Measurements from ENCODE around the gene ZDHHC3.

ZDHHC3 gene

GRCh38 chr3:44890852-44891251, 85.1 kb downstream of the ZDHHC3 start:
- DNase-seq, result no peak

DNA sequence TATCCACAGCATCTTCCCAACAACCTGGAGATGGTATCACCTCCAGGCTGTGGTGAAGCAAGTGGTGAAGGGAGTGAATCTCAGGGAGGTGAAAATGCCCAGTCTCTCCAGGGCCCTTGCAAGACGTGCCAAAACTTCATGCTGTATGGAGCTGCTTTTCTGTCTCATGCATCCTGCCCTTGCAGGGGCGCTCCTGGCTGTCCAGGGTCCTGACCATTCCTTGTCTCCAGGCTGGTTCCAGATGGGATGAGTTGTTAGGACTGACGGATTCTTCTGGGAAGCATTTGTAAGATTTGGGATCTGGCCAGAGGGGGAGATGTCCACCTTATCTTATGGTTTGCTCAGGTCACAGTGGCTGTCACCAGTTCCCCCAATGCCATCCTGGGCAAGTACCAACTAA, 85.7 kb downstream of the ZDHHC3 start:
- DNase-seq, result no peak

- DNase-seq, result no peak
These were observed 88.9 kb downstream of the ZDHHC3 start for GRCh38 chr3:44887101-44887500.

- DNase-seq, result no peak
These were observed 89.4 kb downstream of the ZDHHC3 start for GRCh38 chr3:44886561-44886960.

DNA sequence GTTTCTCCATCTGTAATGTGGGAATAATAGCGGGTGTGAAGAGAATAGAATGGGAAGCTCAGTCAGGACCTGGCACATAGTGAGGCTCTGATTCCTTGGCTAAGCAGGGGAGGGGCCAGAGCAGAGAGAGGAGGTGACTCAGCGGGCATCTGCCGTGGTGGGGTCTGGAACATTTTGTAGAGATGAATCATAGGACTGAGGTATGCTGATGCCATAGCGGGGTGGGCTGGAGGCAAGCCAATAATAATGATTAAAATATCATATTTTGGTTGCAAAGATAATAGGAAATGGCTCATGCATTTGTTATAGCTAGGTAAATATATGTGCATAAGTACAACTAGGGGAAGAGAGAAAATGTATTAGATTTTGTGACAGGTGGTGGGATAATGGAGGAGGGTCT, 90.4 kb downstream of the ZDHHC3 start:
- DNase-seq, result peak in 2 of 3 donors; percentile 11 to 13

GRCh38 chr3:44883999-44884431, 92.0 kb downstream of the ZDHHC3 start:
- no peak for DNase-seq

DNA sequence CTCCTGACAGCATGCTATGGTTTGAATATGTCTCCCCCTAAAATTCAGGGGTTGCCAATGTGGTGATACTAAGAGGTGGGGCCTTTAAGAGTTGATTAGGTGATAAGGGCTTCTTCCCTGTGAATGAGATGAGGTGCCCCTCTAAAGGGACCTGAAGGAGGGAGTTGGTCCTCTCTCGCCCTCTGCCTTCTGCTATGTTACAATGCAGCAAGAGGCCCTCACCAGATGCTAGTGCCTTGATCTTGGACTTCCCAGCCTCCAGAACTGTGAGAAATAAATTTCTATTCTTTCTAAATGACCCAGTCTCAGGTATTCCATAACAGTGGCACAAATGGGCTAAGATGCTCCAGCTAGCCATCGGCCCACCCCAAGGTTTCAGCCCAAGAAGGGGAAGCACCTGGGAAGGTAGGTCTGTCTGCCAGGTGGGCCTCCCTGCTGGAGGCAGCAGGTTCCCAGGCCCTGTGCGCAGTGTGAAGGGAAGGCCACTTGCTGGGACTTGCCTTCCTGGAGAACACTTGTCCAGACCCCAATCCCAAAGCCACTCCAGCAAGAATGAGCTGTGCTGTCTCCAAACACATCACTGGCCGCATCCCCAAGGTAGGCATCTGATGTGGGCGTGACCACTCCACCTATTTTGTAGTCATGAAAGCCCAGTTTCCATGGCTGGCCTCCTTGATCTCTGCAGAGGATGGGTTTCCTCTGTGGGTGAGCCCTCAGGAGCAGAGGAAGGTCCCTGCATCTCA, 92.6 kb downstream of the ZDHHC3 start:
- DNase-seq, result no peak

DNA sequence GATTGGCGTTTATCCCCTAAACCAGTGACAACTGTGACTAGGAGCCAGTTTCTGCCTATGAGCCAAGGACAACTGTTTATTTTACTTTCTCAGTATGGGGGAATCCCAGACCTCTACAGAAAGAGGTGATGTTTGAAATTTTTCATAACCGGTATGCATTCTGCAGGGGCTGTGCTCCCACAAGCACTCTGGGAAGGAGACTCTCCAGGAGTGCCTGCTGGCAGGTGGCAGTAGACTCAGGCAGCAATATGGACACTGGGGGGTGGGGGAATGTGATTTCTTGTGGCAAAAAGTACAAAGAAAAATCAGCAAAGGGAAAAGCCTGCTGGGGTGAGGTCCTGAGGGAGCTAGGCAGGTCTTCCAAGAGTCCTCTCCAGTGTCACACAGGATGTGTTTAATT, 95.7 kb downstream of the ZDHHC3 start:
- no peak for DNase-seq

DNA sequence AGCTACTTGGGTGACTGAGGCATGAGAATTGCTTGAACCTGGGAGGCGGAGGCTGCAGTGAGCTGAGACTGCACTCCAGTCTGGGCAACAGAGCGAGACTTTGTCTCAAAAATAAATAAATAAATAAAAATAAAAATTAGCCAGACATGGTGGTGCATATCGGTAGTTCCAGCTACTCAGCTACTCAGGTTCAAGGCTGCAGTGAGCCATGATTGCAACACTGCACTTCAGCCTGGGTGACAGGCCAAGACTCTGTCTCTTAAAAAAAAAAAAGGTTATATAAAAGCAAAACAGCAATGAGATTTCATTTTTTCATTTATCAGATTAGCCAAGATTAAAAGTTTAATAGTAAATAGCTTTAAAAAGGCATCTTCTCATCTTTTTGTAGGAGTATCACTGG, 98.6 kb downstream of the ZDHHC3 start:
- DNase-seq, result no peak

DNA sequence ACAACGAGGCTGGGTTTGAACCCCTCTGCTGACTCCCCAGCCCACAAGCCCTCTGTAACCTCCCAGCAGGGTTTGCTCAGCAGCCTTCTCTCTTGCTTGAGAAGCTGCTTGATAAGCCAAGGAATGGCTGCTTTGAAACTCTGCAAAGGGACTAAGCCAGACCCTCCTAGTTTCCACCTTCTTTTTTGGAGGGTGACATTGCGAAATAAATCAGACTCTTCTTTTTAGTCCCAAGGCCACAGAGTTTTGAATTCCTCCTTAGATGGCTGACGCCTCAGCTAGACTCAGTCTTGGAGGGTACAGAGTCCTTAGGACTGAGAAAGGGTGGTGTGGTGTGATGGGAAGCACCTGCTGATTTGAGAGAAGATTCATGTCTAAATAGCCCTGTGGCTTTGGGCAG, 100.4 kb downstream of the ZDHHC3 start:
- no peak for DNase-seq
